Stimulated activated CD4-positive, alpha-beta T cell treated with anti-CD3 and anti-CD28 coated beads, TNF-alpha, amount 100 ng/mL, for 1 hour (primary cell): Measurements from ENCODE around the gene SPOCK1.
"Not testable (repeated sequence)": the region's sequence is repeated elsewhere in the genome, so short reads cannot be mapped to it uniquely, and the experiment has no call there.

Experiments
- DNase-seq, 3 donors: peaks; one replicate each; pipeline ENCODE4 v3.0.0-alpha.2; 2020; ENCODE audit warnings: low read depth in 3 of 3, low spot score in 1 of 3

The SPOCK1 gene

DNA sequence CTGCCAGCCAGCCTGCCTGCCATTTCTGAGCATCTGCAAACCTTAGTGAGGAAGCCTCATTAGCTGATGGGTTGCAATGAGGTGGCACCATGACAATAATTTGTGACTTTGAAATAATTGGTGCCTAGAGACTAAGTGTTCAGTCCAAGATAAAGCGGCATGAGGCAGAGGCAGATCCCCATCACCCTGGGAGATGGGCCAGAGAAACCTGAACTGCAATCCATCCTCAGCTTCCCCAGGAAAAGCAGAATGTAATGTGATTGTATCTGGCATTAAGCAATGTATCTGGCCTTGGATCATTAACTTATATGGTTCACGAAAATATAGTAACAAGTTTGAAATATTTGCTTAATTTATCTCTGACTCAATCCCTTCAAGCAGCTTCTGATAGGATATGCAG is 101.0 kb downstream of the SPOCK1 start:
- DNase-seq: no peak

DNA sequence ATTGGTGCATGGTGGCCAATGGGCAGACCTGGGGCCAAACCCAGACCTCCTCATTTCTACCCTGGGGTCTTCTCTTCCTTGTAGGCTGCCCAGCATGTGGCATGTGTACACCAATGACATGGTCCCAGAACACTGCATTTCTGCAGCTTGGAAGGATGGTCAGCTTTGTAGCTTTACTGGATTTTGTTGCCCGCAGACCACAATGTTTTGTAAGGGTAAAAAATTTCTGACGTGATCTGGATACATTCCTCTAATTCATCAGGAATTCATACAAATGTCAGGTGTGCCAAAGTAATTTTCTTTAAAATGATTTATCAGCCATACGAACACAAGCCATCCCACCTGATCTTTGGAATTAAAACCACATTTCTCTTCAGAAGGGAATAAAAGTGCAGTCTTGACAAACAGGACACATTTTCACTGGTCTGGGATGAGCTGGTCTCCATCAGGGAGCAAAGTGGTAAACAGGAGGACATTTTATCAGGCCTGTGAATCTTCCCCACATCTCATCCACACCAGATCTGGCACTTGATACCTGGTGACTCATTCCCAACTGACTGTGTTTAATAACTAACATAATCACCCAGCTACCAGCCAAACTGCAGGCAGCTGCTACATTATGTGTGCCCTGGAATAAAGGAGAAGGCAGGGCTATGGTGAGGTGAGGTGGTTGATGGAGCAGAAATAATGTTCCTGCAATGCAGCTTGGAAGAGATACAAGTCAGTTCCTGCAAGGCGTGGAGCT is 103.9 kb downstream of the SPOCK1 start:
- no peak for DNase-seq

DNA sequence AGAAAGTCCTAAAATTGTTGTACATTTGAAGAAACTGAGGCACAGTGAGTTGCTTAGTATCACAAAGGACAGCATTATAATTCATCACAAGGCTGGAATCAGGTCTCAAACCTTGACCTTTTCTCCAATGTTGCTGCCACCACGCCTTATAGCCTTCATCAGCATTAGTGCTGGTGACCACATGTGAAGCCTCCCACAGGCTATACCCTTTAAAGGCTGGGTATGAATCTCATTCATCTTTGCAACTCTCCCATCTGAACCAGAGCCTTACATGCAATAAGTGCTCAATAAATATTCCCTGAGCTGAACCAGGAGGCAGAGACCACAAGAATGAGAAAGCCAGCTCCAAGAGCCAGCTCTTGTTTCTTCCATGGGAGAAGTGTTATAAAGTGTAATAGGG is 104.7 kb downstream of the SPOCK1 start:
- DNase-seq: no peak

DNA sequence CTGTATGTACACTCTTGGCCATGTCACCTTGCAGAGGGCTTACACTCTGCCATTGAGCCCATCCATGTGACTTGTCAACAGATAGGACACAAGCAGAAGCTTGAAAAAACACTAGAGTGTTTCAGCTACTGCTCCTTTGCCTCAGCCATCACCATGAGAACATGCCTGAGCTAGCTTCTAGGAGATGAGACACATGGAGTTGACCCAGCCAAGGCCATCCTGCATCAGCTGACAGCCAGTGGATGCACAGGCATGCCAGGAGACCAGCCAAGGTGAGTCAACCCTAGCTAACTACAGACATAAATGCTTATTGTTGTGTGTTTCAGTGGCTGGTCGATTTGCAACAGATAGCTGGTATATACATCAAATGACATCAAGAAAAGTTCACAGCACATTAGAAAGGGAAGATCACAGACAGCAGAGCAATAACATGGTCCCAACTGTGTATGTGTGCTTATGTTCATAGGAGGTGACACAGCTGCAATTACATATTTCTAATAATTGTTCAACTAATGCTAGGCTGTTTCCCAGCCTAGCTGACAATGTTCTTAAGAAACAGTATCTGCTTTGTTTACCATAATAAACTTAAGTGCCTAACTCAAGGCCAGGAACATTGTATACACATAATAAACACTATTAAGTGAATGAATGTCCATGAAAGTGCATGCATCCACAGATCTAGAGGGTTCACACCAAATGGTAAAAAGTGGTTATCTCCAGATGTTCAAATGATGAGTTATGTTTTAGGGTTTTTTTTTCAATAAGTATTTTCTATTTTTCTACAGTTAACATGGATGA is 105.7 kb downstream of the SPOCK1 start:
- no peak for DNase-seq

DNA sequence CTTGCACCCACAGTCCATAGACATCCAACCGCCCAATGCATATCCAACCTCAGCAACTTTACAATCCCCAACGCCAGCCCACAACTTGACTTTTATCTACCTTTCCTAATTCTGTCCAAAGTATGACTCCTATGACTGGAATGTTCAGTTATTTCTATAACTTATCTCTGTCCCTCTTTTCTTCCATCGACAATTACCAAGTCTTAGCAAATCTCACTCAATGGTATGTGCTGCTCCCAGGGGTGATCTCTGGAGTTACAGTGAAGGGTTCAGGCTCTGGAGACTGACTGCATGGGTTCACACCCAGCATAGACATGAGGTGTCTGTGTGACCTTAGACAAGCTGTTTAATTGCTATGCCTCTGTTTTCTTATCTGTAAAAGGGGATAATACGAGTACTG is 106.9 kb downstream of the SPOCK1 start:
- DNase-seq: no peak

DNA sequence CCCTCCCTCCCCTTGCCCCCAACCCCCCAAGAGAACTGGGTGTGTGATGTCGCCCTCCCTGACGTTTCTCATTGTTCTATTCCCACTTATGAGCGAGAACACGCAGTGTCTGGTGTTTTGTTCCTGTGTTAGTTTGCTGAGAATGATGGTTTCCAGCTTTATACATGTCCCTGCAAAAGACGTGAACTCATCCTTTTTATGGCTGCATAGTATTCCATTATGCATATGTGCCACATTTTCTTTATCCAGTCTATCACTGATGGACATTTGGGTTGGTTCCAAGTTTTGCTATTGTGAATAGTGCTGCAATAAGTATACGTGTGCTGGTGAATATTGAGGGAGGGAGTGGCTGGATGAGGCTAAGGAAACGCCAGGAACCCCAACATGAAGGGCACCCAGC is 108.1 kb downstream of the SPOCK1 start:
- not testable (repeated sequence) for DNase-seq

DNA sequence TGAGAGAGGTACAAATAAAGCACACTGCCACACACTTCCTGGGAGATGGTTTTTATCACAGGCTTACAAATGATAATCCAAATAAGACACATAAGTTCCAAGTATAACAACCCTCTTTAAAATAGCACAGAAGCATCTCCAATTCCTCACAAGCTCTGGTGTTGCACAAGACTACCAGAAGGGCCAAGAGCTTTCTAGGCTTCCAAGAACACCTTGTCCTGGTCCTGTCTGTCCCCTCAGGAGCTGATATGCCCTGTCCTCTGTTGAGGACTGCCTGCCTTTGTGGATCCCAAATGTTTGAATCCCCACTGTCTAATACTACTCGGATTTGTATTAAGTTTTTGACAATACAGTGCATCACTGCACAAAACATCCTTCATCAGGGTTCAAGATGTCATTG is 110.1 kb downstream of the SPOCK1 start:
- DNase-seq: no peak

DNA sequence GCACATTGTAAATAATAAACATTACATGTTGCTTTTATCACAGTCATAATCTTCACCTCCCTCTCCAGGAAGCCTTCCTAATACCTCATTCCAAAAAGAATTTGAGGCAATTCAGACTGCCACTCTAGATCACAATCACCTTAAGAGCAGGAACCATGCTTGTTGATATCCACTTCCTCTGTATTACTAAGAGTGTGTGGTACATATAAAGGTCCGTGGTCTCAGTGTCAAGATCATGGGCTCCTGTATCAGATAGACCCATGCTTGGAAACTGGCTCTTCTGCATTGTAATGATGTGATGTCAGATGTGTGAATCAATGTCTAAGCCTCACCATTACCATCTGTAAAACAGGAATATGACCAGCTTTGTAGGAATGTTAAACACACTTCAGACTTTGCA is 114.1 kb downstream of the SPOCK1 start:
- no peak for DNase-seq

DNA sequence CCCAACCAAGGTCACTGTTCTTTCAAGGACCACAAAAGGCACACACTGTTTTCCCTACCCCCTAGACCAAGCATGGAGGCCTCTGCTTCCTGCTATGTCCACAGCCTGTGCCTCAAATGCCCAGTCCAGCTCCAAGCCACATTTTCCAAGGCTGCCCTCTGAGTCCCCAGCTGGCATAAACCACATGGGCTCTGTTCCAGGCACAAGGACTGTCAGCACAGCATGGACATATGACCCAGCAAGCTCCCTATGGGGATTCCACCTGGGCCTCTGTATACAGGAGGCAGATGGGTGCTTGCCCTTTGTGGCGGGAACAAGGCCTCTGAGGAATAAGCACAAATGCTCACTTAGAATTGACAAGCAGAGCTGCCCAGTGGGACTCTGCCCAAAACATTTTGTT is 115.2 kb downstream of the SPOCK1 start:
- DNase-seq: no peak

DNA sequence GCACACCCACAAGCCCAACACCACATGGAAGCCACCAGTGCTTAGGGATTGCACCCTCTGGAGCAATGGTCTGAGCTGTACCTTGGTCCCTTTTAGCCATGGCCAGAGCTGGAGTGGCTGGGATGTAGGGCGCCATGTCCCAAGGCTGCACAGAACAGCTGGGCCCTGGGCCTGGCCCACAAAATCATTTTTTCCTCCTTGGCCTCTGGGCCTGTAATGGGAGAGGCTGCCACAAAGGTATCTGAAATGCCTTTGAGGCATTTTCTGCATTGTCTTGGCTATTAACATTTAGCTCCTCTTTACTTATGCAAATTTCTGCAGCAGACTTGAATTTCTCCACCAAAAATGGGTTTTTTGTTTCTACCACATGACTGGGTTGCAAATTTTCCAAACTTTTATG is 117.6 kb downstream of the SPOCK1 start:
- no peak for DNase-seq

DNA sequence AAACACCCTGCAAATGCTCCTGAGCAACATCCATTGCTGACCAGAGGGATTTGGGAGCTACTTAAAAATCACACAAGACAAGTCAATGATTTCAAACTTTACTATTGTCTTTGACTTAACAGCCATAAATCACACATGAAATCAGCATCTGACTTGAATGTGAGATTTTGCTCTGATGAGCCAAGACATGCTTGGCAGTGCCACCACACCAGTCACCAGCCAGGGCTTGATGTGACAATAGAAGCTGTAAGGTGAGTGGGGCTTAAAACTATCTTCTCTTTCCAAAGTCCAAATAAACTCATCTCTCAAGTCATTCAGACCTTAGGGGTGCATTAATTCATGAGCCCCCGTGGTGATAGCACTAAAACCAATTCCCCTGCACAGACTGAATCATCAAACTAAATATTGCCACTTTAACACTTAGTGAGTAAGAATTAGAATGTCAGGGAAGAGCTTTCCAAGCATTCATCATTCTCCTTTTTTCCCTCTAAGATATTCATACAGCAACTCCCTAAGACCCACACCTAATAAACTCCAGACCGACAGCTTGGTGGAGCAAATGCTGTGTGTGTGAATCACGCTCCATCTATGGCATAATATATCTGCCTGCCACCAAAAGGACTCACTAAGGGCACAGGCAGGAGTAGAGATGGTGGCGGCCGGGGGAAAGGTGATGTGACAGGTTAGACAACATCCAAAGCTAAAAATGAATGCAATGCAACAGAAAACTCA is 119.4 kb downstream of the SPOCK1 start:
- DNase-seq: no peak

DNA sequence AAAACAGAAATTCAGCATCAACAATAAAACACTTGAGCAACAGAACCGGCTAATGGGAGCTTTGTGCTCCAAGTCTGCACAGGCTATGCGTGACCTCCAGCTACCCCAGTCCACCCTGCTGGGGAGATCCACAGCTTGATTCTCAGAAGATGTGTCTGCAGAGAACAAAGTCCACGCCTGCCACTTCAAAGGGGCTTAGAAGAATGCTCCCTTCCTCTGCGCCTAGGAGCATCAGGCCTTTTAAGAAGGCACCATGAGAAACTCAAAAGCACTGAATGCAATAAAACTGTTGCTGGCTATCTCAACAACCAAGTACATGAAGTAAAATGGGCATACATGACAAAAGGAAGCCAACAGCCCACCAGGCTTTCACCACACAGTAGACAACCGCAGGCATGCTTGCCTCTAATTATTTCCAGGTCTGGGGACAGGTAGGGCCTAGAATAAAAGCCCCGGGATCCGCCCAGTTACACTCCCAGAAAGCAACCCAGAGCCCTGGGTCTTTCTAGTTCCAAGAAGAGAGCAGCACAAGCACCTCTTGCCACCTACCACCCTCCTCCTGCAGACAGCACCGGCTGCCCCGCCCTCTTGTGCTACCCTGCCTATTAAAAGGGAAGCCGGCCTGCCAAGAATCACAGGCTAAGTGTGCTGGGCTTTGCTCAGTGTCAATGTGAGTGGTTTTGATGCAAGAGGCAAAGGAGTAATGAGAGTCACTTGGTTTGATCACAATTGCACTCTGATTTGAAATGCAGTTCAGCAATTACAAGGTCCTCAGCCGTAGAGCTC is 123.2 kb downstream of the SPOCK1 start:
- DNase-seq: no peak

DNA sequence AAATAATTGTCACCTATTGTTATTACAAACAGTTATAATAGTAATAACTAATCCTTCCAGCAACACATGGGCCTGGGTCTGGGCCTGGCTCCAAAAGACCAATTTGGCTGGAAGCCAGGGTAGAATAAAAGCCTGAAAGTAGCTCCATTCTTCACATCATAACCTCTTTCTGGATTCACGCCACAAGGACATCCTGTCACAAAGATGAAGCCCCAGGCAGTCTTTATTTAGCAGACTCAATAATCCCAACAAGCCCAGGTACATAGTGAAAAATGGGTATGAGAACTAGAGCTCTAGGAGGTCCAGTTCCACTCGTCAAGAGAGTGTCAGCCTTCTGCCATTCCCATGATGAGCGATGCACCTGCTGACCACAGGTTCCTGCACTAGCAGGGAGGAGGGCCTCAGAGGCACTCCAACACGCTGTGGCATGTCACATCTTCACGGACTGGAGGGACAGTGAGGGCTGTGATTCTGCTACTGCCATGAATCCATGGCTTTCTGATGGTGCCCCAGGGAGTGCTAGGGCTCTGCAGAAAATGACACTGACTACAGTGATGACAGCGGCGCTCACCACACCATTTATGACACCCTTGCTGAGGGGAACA is 124.9 kb downstream of the SPOCK1 start:
- no peak for DNase-seq

DNA sequence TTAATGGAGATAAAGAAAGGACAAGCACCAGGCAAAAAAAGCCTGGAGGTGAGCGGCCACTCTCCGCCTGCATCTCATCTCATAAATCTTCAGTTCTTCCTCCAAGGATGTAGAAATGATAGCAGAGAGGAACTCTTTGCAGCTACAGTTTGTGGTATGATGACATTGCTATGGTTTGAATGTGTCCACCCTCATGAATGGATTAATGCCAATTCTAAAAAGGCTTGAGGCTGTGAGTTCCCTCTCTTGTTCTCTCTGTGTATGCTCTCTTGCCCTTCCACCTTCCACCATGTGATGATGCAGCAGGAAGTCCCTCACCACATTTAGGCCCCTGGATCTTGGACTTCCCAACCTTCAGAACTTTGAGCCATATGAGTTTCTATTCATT is 126.4 kb downstream of the SPOCK1 start:
- DNase-seq: no peak

DNA sequence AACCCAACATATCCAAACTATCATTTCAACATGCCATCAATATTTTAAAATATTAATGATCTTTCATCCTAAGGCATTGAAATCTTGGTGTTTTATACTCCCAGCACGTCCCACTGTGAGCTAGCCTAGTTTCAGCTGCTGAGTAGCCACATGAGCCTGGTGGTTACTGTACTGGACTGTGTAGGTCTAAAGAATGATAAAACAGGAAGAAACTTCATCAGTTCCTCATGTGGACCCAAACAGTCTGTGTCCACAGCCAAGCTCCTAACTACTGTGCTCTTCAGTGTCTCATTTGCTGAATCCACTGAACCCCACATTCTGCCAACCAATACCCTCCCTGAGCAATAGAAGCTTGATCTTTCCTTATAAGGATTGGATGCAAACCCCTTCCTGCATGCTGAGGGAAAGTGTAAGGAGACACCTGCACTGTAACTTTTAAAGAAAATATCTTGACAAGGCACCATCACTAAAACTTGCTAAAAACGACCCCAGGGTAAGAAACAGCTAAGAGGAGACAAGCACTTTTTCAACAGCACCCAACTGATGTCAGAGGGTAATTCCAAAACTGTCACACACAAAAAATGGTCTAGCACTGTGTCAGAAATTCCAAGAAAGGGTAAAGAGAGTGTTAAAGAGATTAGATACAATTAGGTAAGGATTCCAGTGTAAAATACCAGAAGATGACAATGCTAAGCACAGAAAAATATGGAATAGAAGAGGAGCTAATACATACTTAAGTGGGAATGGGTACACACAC is 126.9 kb downstream of the SPOCK1 start:
- no peak for DNase-seq

DNA sequence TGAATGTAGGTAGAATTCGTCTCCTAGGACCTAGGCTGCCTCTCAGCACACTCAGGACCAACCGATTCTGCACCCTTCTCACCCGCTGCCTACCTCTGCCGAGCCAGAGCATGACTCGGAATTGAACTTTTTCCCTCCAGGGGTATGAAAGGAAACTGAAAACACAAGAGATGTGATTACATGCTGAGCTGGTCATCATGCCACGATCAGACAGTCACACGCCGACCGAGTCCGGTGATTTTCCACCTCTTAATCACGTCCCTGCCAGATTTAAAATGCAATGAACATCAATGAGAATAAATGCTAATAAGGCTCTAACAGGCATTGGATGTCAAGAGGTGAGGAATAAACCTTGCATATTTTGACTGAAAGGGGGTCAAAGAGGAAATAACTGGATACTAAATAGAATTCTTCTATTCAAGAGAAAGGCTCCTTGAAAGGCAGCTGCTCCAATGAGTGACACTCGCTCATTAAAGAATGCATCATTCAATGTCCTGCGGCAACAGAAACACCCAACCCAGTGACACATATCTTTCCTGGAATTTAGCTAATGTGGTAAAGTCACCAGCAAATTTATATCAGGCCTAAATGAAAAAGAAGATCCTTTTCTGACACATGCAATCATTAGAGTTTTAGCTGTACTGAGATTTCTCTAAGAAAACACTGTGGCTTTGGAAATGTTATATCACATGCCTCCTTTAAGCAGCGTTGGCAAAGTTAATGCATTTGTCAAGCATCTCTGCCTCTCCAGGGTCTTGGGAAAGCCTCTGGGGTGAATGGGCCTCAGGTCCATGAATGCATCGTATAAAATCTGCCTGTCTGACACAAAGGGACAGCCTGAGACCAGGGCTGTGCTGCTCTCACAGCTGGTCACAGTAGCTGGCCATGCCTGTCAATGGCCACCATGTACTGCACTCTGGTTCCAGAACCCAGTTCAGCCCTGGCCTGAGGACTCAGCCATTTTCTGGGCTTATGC is 128.7 kb downstream of the SPOCK1 start:
- DNase-seq: no peak

DNA sequence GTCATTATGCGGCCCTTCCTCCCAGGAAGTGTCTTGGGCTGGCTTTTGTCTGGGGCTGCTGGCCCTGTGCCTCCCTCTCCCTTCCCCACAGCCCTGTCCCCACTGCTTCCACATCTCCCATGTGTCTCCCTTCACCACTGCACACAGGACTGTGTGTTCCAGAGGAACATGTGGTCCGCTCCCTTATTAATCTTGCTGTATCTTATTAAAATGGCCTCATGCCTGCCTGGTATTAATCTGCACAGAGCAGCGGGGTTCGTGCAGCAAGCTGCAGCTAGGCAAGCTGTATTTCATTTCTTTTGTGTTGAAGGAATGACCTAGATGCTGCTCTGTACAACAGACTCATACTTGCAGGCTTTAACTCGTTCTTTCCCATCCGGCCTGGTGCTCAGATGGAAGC is 130.5 kb downstream of the SPOCK1 start:
- DNase-seq: no peak

DNA sequence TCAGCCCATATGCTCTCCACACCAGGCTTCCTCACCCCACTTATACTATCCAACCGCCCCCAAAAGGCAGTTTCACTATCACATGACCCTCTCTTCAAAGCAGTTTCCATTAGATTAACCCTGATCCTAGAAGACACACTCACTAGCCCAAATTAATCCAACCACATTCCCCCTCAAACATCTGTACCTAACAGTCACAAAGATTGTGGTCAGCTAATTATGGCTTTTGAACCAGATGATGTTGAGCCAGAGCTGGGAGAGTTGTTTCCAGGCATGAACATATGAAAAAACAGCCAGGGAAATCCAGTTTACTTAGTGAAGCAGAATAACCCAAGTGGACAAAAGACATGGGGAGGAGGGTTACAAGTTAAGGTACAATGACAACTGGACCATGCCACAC is 131.2 kb downstream of the SPOCK1 start:
- no peak for DNase-seq

DNA sequence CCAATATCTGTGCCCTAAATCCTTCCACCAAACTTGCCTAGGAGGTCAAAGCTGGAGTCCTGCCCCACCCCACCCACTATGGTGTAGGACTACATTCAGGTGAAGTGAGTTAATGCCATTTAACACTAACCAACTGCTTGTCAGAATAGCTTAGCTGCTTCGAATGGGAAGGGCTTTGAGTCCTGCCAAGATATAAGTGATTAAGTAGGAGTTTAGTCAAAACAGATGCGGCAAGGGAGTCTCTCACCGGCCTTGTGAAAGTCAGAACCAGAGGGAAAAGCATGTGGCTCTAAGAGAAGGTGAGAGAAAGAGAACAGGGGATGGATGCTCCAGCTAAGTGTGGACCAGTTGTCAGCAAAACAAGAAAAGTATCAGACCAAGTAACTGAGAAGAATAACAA is 132.6 kb downstream of the SPOCK1 start:
- no peak for DNase-seq
